Neuronal stem cell (in vitro differentiated cells): ENCODE results near the gene VSTM4.
A peak's percentile ranks its signal among the peaks of the same experiment; 100 is the strongest.

Source experiments
- DNase-seq: peaks from one replicate; pipeline ENCODE4 v3.0.0-alpha.2; 2013; ENCODE audit warnings: low spot score
- H2AFZ ChIP-seq: one replicate; pipeline ENCODE4 v1.6.1; 2013; ENCODE audit warnings: mild to moderate bottlenecking, low read length, inconsistent platforms
- H2AK5ac ChIP-seq: 2 replicates; pipeline ENCODE4 v1.6.1; 2013; ENCODE audit warnings: low read depth, mild to moderate bottlenecking, inconsistent platforms, low read length, moderate library complexity, mixed read lengths
- H2BK120ac ChIP-seq: 2 replicates; pipeline ENCODE4 v1.6.1; 2013; ENCODE audit warnings: low read depth, mild to moderate bottlenecking, inconsistent platforms, low read length, moderate library complexity, mixed read lengths
- H2BK12ac ChIP-seq: one replicate; pipeline ENCODE4 v1.6.1; 2013; ENCODE audit warnings: low read length, inconsistent platforms
- H2BK15ac ChIP-seq: 2 replicates; pipeline ENCODE4 v1.6.1; 2013; ENCODE audit warnings: mild to moderate bottlenecking, low read length, inconsistent platforms, mixed read lengths
- H2BK5ac ChIP-seq: one replicate; pipeline ENCODE4 v1.6.1; 2013; ENCODE audit warnings: inconsistent platforms, mild to moderate bottlenecking, low read length, moderate library complexity
- H3K14ac ChIP-seq: one replicate; pipeline ENCODE4 v1.6.1; 2013; ENCODE audit warnings: low read length, inconsistent platforms
- H3K18ac ChIP-seq: 2 replicates; pipeline ENCODE4 v1.6.1; 2013; ENCODE audit warnings: low read length, inconsistent platforms
- H3K23ac ChIP-seq: 2 replicates; pipeline ENCODE4 v1.6.1; 2013; ENCODE audit warnings: low read depth, mild to moderate bottlenecking, mixed read lengths, low read length, inconsistent platforms; ENCODE audit not compliant: poor library complexity
- H3K27ac ChIP-seq: replicated peaks from 3 replicates; pipeline ENCODE4 v1.5.1; 2013; ENCODE audit warnings: low read length, inconsistent platforms
- H3K27me3 ChIP-seq, 3 experiments: 2 replicates each; pipeline ENCODE4 v1.6.1; 2013; ENCODE audit warnings: low read length in 3 of 3, mild to moderate bottlenecking in 2 of 3, inconsistent platforms in 1 of 3, low read depth in 1 of 3, mixed read lengths in 1 of 3, moderate library complexity in 1 of 3; ENCODE audit not compliant: control insufficient read depth in 3 of 3, insufficient read depth in 3 of 3
- H3K36me3 ChIP-seq, 2 donors: replicated peaks in 1 of 2; 2 replicates each; pipeline ENCODE4 v1.6.1; 2013; ENCODE audit warnings: low read length in 2 of 2; ENCODE audit not compliant: control insufficient read depth in 2 of 2, insufficient read depth in 2 of 2
- H3K4ac ChIP-seq: 2 replicates; pipeline ENCODE4 v1.6.1; 2013; ENCODE audit warnings: inconsistent platforms, mild to moderate bottlenecking, low read length, moderate library complexity
- H3K4me1 ChIP-seq, 2 donors: 1 replicate in 1 of 2; 2 replicates in 1 of 2; pipeline ENCODE4 v1.6.1; 2013; ENCODE audit warnings: low read length in 2 of 2, low read depth in 1 of 2; ENCODE audit not compliant: control insufficient read depth in 2 of 2, insufficient read depth in 1 of 2
- H3K4me2 ChIP-seq: one replicate; pipeline ENCODE4 v1.6.1; 2013; ENCODE audit warnings: mild to moderate bottlenecking, low read length, inconsistent platforms; ENCODE audit not compliant: insufficient read depth, poor library complexity, severe bottlenecking
- H3K4me3 ChIP-seq, 2 donors: 2 replicates each; pipeline ENCODE4 v1.5.1; 2013; ENCODE audit warnings: low read length in 2 of 2, mild to moderate bottlenecking in 2 of 2, inconsistent platforms in 1 of 2, moderate library complexity in 1 of 2
- H3K79me1 ChIP-seq: one replicate; pipeline ENCODE4 v1.6.1; 2013; ENCODE audit warnings: low read depth, mild to moderate bottlenecking, inconsistent platforms, low read length, moderate library complexity
- H3K9ac ChIP-seq: one replicate; pipeline ENCODE4 v1.6.1; 2013; ENCODE audit warnings: mild to moderate bottlenecking, low read depth, low read length, inconsistent platforms; ENCODE audit not compliant: poor library complexity
- H3K9me3 ChIP-seq, 2 donors: replicated peaks in 1 of 2; 2 replicates each; pipeline versions ENCODE3 to v1.6.1; 2013; ENCODE audit warnings: low read length in 2 of 2, mild to moderate bottlenecking in 2 of 2, inconsistent platforms in 1 of 2, low read depth in 1 of 2, mixed read lengths in 1 of 2, moderate library complexity in 1 of 2; ENCODE audit not compliant: control insufficient read depth in 2 of 2, insufficient read depth in 1 of 2
- H4K8ac ChIP-seq: one replicate; pipeline ENCODE4 v1.6.1; 2013; ENCODE audit warnings: low read depth, mild to moderate bottlenecking, inconsistent platforms, low read length, moderate library complexity
- H4K91ac ChIP-seq: one replicate; pipeline ENCODE4 v1.6.1; 2013; ENCODE audit warnings: low read length, low read depth, mild to moderate bottlenecking, inconsistent platforms; ENCODE audit not compliant: poor library complexity
- WGBS, 2 donors: extraction: QIAGEN DNeasy Blood & Tissue Kit; methylation state at CpG; one replicate each; pipeline ENCODE4 v1.1.7; 2013; ENCODE audit warnings: missing lambda C conversion rate in 2 of 2, mixed read lengths in 1 of 2; ENCODE audit not compliant: insufficient read length in 2 of 2, insufficient replicate concordance in 1 of 2; ENCODE audit errors: extremely low coverage in 2 of 2; 5-methylcytosine and 5-hydroxymethylcytosine counted together

The VSTM4 gene

DNA sequence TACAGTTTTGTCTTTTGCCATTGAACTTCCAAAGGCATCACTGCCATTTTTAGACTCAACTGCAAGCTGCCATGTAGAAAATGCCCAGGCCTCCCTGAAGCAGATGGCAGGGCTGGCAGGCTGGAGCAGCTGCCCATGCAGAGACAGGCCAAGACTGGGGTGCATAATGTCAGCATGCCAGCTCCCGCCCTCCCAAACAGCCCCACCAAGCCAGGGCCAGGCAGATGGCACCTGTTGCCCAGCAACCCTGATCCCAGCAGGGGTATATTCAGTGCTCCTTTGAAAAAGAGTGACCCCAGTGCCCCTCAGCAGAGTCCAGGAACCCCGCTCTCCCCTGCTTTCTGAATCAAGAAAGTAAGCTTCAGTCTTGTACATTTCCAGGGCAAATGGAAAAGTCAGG lies 32.6 kb downstream of the VSTM4 start:
- no CpG with 5 or more reads among the region's 2 CpGs for WGBS, 2 donors

DNA sequence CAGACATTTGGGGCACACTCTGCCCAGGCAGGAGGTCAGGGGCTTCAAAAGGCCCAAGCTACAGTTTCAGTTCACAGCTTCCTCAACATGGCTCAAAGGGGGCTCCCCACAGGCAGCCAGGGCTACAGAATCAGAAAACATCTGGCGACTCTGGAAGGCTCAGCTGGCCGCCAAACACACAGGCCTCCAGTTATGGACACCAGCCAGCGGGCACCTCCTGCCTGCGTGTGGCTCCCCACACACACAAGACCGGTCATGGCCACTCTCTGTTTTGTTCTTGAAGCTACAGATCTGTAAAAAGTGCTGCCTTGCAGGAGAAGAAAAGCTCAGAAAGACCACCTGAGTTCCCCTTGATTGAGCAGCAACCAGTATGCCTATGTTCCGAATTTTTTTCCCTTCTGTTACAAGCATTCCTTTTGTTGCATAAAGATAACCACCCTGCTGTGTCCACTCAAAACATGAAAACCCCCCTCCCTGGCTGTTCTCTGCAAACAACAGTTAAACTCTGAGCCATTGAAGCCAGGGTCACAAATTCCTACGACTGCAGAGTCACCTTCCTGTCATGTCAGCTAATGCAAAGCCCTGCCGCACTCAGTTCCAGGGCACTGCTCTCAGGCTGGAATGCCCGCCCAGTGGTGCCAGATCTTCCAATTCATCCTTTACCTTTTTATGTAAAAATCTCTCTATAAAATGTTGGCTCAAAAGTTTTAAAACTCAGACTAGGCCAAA lies 33.6 kb downstream of the VSTM4 start:
- Histone ChIP-seq H2BK5ac (no peak overlapping the region), H3K4me2 (peak overlapping the region; percentile 3), H3K23ac (no peak overlapping the region), H3K4me1 (peaks cover 19 to 38% of the 10 kb centered on the region in 2 donors), H3K27ac (no peak overlapping the region), H3K36me3 (peaks cover 0 to under 1% of the 10 kb centered on the region in 2 donors), H4K91ac (no peak overlapping the region), H3K9me3 (peaks cover 0 to 24% of the 10 kb centered on the region in 2 donors), H2BK15ac (no peak overlapping the region), H3K4ac (no peak overlapping the region), H3K4me3 (no peak overlapping the region), H2BK12ac (no peak overlapping the region), H2BK120ac (no peak overlapping the region), H4K8ac (no peak overlapping the region), H3K79me1 (no peaks in the 10 kb centered on the region), H2AFZ (no peak overlapping the region), H3K18ac (peak overlapping the region; percentile 1), H3K27me3 (peaks cover 0 to 26% (median 0%) of the 10 kb centered on the region in 3 experiments), H2AK5ac (no peak overlapping the region), H3K9ac (no peak overlapping the region), H3K14ac (no peak overlapping the region)
- no CpG with 5 or more reads among the region's 9 CpGs for WGBS, 2 donors
- DNase-seq: peak; percentile 39

More for the DNA sequence above, 32.6 kb downstream of the VSTM4 start:
- Histone ChIP-seq H2AK5ac (no peak overlapping the region), H2BK5ac (no peak overlapping the region), H3K9me3 (peaks cover 0 to 33% of the 10 kb centered on the region in 2 donors), H3K4me1 (peaks cover 19 to 33% of the 10 kb centered on the region in 2 donors), H2BK15ac (no peak overlapping the region), H2BK12ac (no peak overlapping the region), H2BK120ac (no peak overlapping the region), H4K91ac (no peak overlapping the region), H3K27ac (no peak overlapping the region), H3K14ac (no peak overlapping the region), H3K36me3 (no peaks in the 10 kb centered on the region), H3K4me3 (no peak overlapping the region), H3K18ac (peak overlapping the region; percentile 63), H3K4ac (no peak overlapping the region), H2AFZ (no peak overlapping the region), H3K4me2 (no peak overlapping the region), H3K79me1 (no peaks in the 10 kb centered on the region), H3K27me3 (peaks cover 0 to 25% (median 0%) of the 10 kb centered on the region in 3 experiments), H4K8ac (no peak overlapping the region), H3K9ac (no peak overlapping the region), H3K23ac (no peak overlapping the region)
- no peak for DNase-seq

DNA sequence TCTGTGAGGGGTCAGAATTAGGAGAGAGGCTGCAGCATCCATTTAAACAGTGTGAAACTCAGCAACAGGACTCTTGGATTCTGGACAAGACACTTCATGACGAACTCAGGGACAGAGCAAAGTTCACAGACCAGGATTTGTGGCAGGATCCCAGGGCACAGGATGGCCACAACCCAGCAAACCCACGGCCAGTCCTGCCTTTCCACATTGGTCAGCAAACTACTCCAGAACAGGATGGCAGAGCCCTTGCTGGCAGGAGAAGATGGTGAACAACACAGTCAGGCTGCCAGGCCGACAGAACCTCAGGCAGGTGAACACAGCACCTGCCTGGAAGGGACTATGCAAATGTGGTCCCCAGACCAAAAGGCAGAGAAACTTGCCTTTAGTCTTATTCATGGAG lies 34.4 kb downstream of the VSTM4 start:
- Histone ChIP-seq H3K18ac (no peak overlapping the region), H4K8ac (no peak overlapping the region), H2AFZ (no peak overlapping the region), H2BK12ac (no peak overlapping the region), H3K36me3 (peaks cover 0 to 2% of the 10 kb centered on the region in 2 donors), H3K27me3 (peaks cover 0 to 29% (median 0%) of the 10 kb centered on the region in 3 experiments), H3K4me1 (peaks cover 19 to 38% of the 10 kb centered on the region in 2 donors), H3K27ac (no peak overlapping the region), H2BK5ac (no peak overlapping the region), H3K9ac (no peak overlapping the region), H2AK5ac (peak overlapping the region; percentile 12), H4K91ac (no peak overlapping the region), H3K4me3 (no peak overlapping the region), H3K14ac (no peak overlapping the region), H2BK120ac (no peak overlapping the region), H3K23ac (no peak overlapping the region), H3K4me2 (no peak overlapping the region), H3K79me1 (no peaks in the 10 kb centered on the region), H3K4ac (no peak overlapping the region), H3K9me3 (peaks cover 0 to 16% of the 10 kb centered on the region in 2 donors), H2BK15ac (no peak overlapping the region)
- no peak for DNase-seq
- no CpG with 5 or more reads among the region's 3 CpGs for WGBS, 2 donors

- no peak overlapping the region for H2BK120ac ChIP-seq
- H3K4me1 ChIP-seq: peaks cover 19 to 38% of the 10 kb centered on the region in 2 donors
- H3K27me3 ChIP-seq: peaks cover 0 to 29% (median 0%) of the 10 kb centered on the region in 3 experiments
- H3K9me3 ChIP-seq: peaks cover 0 to 7% of the 10 kb centered on the region in 2 donors
- H3K4me2 ChIP-seq: no peak overlapping the region
- H2BK12ac ChIP-seq: no peak overlapping the region
- no peak overlapping the region for H2AK5ac ChIP-seq
- peaks cover 0 to 2% of the 10 kb centered on the region in 2 donors for H3K36me3 ChIP-seq
- H3K14ac ChIP-seq: no peak overlapping the region
- no peaks in the 10 kb centered on the region for H3K79me1 ChIP-seq
- no peak overlapping the region for H2AFZ ChIP-seq
- H3K18ac ChIP-seq: no peak overlapping the region
- no peak overlapping the region for H3K4me3 ChIP-seq
- H2BK5ac ChIP-seq: no peak overlapping the region
- H4K8ac ChIP-seq: no peak overlapping the region
- H3K23ac ChIP-seq: no peak overlapping the region
- H4K91ac ChIP-seq: no peak overlapping the region
- H3K9ac ChIP-seq: no peak overlapping the region
- H3K27ac ChIP-seq: no peak overlapping the region
- no peak overlapping the region for H3K4ac ChIP-seq
- WGBS, 2 donors: no CpG with 5 or more reads among the region's 1 CpG
- H2BK15ac ChIP-seq: no peak overlapping the region
- DNase-seq: no peak
These were observed 35.3 kb downstream of the VSTM4 start for GRCh38 chr10:49080071-49080470.
